ENCODE data around the gene MTHFR.

MTHFR gene

DNA sequence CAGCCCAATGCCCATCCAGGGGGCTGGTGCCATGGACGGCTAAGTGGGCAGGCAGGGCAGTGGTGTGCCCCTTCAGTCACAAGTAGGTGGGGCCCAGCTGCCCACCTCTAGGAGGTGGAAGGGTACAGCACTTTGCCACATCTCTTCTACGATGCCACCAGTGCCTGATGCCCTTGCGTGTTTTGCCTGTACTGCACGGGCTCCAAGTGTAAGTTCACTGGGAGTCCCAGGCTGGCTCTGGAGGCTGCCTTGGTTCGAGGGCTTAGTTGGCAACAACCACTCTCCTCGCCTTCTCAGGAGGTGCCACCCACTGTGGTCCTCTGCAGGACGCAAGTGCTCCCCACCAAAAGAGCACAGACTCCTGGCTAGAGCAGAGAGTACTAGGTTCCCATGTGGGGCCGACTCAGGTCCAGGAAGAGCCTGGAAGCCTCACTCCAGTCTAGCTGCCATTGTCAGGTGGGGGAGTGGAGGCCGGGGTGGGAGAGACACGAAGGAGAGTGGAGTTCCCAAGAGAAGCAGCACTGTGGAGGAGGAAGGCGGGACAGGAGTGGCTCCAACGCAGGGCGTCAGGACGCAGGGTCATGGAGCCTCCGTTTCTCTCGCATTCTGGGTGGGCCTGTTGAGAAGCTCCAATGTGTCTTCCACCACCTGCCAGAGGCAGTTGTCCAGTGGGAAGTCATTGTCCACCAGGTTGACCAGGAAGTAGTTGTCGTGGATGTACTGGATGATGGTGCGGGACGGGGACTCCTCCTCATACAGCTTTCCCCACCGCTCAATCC, 15.5 kb downstream of the MTHFR start:
- no peak for TF ChIP-seq YY1 (IDR thresholded peaks at IDR 0.05; ENCODE audit: low read depth)
- no peak for TF ChIP-seq TAF1 (IDR thresholded peaks at IDR 0.05; ENCODE audit: low read depth)
- no peak for TF ChIP-seq TEAD4 (IDR thresholded peaks at IDR 0.05)
- TF ChIP-seq, protein P1, sequence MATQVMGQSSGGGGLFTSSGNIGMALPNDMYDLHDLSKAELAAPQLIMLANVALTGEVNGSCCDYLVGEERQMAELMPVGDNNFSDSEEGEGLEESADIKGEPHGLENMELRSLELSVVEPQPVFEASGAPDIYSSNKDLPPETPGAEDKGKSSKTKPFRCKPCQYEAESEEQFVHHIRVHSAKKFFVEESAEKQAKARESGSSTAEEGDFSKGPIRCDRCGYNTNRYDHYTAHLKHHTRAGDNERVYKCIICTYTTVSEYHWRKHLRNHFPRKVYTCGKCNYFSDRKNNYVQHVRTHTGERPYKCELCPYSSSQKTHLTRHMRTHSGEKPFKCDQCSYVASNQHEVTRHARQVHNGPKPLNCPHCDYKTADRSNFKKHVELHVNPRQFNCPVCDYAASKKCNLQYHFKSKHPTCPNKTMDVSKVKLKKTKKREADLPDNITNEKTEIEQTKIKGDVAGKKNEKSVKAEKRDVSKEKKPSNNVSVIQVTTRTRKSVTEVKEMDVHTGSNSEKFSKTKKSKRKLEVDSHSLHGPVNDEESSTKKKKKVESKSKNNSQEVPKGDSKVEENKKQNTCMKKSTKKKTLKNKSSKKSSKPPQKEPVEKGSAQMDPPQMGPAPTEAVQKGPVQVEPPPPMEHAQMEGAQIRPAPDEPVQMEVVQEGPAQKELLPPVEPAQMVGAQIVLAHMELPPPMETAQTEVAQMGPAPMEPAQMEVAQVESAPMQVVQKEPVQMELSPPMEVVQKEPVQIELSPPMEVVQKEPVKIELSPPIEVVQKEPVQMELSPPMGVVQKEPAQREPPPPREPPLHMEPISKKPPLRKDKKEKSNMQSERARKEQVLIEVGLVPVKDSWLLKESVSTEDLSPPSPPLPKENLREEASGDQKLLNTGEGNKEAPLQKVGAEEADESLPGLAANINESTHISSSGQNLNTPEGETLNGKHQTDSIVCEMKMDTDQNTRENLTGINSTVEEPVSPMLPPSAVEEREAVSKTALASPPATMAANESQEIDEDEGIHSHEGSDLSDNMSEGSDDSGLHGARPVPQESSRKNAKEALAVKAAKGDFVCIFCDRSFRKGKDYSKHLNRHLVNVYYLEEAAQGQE (IDR thresholded peaks at IDR 0.05; ENCODE audit: low read depth), result no peak
- TF ChIP-seq ZBTB7A (IDR thresholded peaks at IDR 0.05; ENCODE audit: low read depth), result no peak
- no peak for TF ChIP-seq RAD21 (IDR thresholded peaks at IDR 0.05; ENCODE audit: low read depth)

DNA sequence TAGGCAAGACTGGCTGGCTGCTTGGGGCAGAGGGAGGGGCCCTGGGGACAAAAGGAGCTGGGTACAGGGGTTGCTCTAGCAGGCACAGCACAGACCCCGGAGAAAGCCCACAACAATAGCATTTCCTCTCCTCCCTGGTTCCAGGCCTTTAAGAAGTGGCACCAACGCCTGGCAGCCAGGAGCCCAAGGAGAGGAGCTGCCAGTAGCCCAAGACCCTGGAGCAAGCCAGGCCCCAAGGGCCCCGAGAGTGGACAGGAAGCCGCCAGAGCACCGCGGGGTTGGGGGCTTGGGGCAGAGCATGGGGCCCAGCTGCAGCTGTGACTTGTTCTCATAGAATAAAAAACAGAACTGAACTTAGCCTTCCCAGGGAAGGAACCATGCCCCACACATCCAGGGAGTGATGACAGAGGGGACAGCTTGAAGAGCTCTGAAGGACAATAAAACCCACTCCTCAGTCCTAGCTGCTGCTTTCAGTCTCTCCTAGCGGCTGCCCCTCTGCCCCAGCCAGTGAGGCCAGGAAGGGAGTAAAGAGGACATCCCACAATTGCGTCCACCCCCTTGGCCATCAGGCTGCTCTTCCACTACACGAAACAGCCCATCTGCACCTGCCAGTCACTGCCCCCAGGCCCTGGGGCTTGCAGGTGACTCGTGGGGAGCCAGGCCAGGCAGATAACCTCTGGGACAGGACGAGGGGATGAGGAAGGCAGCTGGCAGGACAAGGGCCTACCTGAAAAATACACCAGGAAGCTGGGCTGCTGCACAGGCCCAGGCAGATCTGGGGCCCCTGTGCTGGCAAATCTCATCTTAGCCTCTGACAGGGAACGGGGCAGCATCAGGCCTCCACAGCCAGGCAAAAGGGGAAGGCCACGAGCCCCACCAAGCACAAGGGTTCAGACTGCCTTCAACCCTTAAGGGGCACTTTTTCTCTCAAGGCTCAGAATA, 16.4 kb downstream of the MTHFR start:
- TF ChIP-seq CEBPB (IDR thresholded peaks at IDR 0.05), result no peak

DNA sequence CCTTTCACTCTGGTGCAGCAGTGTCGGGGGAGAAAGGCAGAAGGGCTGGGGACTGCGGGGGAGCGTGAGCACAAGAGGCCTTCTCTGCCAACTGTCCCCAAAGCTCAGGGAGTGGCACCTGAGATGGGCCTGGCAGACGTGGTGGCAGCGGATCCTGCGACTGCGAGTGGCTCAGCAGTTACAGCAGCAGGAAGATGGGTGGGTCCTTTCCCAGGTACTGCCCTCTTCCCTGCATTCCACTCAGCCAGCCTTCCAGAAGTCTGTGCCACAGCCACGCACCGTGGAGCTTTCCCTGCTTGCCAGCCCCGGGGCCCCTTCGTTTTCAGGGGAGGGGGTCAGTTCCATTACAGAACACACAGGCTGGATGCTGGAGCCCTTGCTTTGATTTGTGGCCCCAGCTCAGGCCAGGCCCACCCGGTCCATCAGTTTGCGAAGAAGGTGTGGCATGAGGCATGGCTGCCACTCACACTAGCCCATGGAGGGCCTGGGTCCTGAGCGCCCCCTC, 17.2 kb downstream of the MTHFR start:
- TF ChIP-seq TAF1 (IDR thresholded peaks at IDR 0.05; ENCODE audit: low read depth) (no peak), ZBTB7A (IDR thresholded peaks at IDR 0.05; ENCODE audit: low read depth) (no peak), TCF12 (IDR thresholded peaks at IDR 0.05; ENCODE audit: low read depth) (no peak), NFIC (IDR thresholded peaks at IDR 0.05) (no peak), CREB1 (IDR thresholded peaks at IDR 0.05; ENCODE audit: low read depth) (no peak), FOXM1 (IDR thresholded peaks at IDR 0.05; ENCODE audit: borderline replicate concordance, low read depth) (no peak)
- TF ChIP-seq, protein P2, sequence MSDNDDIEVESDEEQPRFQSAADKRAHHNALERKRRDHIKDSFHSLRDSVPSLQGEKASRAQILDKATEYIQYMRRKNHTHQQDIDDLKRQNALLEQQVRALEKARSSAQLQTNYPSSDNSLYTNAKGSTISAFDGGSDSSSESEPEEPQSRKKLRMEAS (IDR thresholded peaks at IDR 0.05), result no peak

DNA sequence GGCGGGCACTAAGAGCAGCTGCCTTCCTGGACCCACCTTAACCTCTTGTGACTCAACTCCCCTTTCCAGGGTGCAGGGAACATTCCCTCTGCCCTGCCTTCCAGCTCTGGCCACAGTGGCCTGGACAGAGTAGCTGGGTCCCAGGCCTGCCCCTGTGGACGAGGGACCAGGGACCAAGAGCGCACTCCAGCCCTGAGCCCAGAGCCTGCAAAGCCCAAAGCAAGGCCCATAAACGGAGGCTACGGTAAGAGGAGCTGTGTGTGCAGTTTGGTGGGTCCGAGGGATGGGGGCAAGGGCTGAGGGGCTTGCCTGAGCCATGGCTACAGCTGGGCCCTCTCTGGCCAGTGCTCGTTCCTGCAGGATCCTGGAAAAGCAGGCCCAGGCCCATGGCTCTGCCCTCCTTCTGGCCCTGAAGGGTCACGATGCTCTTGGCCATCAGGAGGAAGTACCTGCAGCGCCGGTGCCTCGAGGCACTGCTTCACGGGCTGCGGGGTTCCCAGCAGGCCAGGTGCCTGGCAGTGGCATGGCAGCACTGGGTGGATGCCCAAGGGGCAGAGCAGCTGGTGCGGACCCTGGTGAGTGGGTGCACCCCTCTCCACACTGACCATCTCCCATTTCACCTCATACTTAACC, 17.8 kb downstream of the MTHFR start:
- TF ChIP-seq ZBTB7A (IDR thresholded peaks at IDR 0.05; ENCODE audit: low read depth) (no peak; the same call in 1 of the 2 replicates), CEBPB (IDR thresholded peaks at IDR 0.05) (no peak), EGR1 (IDR thresholded peaks at IDR 0.05) (no peak), TAF1 (IDR thresholded peaks at IDR 0.05; ENCODE audit: low read depth) (0 out of 2 replicates have a peak, but pooled peaks have one; percentile 14)

DNA sequence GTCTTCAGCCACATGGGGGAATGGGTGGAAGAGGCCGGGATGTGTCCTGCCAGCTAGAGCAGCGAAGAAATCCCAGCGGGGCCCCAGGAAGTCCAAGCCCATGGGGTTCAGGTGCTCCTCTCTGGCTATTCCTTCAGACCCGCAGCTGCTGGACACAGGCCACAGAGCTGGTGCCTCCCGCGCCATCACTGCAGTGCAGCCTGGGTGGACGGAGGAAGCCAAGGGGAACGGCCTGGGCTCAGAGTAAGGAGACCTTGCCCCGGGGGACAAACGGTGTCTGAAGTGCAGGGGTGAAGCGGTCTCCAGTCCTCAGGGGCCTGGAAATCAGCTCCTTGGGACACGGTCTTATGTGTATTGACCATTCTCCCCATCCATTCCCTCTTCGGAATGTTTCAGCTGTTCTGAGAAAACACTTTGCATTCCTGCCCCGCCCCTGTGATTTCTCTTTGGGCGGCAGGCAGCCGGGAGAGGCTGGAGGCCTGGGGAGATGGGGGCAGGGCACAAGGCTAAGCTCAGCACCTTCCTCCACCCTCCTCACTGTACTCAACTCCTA, 18.4 kb downstream of the MTHFR start:
- TF ChIP-seq, protein P2 (IDR thresholded peaks at IDR 0.05), result no peak; the same call in 1 of the 2 replicates
- TF ChIP-seq TAF1 (IDR thresholded peaks at IDR 0.05; ENCODE audit: low read depth), result peak; percentile 35; the same call in 1 of the 2 replicates
- peak; percentile 88 for TF ChIP-seq TEAD4 (IDR thresholded peaks at IDR 0.05)
- TF ChIP-seq NFIC (IDR thresholded peaks at IDR 0.05), result peak; percentile 33
- TF ChIP-seq EP300 (IDR thresholded peaks at IDR 0.05; ENCODE audit: borderline replicate concordance), result peak; percentile 11; the same call in 1 of the 2 replicates

- TF ChIP-seq RAD21 (IDR thresholded peaks at IDR 0.05; ENCODE audit: low read depth), result no peak
Measured at GRCh38 chr1:11786168-11786567, 19.6 kb downstream of the MTHFR start.

DNA sequence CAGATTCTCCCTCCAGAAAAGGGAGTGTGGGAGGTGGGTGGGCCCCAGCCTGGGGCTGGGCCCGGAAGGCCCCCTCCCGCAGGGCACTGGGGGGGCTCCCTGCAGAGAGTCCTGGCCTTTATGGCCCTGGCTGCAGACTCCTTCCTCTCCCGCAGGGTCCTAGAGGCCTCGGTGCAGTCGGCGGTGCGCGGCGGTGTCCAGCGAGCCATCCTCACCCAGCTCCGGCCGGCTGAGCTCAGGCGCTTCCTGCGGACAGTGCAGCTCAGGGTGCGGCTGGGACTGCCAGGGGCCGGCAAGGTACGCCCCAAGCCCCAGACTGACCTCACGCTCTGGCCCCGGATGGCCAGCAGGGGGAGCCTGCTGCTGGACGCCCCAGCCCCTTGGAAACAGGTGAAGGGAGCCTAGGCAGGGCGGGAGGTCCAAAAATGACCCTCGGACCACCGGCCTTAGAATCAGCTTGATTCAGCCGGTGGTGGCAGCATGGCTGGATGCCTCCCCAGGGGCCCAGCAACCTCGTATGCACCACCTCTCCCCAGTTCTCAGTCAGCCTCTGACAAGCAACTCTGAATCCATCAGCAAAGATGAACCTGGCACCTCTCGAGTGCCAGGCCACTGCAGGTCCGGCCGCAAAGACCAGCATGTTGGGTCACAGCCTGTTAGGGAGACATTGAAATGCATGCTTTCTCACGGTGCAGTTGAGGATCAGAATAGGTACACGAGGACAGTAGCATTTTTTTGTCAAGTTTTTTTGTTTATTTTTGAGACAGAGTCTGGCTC, 20.6 kb downstream of the MTHFR start:
- TF ChIP-seq CEBPB (IDR thresholded peaks at IDR 0.05) (no peak), EP300 (IDR thresholded peaks at IDR 0.05; ENCODE audit: borderline replicate concordance) (peak; percentile 23; the same call in 1 of the 2 replicates), FOXM1 (IDR thresholded peaks at IDR 0.05; ENCODE audit: borderline replicate concordance, low read depth) (no peak), RAD21 (IDR thresholded peaks at IDR 0.05; ENCODE audit: low read depth) (peak; percentile 61), ZBTB7A (IDR thresholded peaks at IDR 0.05; ENCODE audit: low read depth) (peak; percentile 62; the same call in 1 of the 2 replicates), USF1 (IDR thresholded peaks at IDR 0.05) (no peak), TEAD4 (IDR thresholded peaks at IDR 0.05) (no peak)
- TF ChIP-seq, protein P1 (IDR thresholded peaks at IDR 0.05; ENCODE audit: low read depth), result no peak
- TF ChIP-seq, protein P2 (IDR thresholded peaks at IDR 0.05), result 0 out of 2 replicates have a peak, but pooled peaks have one; percentile 27
